Lower leg skin (tissue), 4 donors: ENCODE data around the gene ADGRF3. TPM values are rescaled to one million over a fixed set of nuclear protein-coding genes. Genes with fewer than 3 reads are reported as not detected.

ENCODE experiments used
- DNase-seq, 2 donors: peaks; one replicate each; pipeline ENCODE4 v3.0.0-alpha.2; 2019; ENCODE audit warnings: low spot score in 2 of 2
- H3K4me3 ChIP-seq: fragments of 200-600 bp; sonication (generic); 2 replicates; pipeline ENCODE4 v1.5.1; 2017; ENCODE audit warnings: mild to moderate bottlenecking, low read depth; ENCODE audit not compliant: poor library complexity, severe bottlenecking
- CTCF ChIP-seq, 3 donors: fragments of 450-650 bp; IDR thresholded peaks; one replicate each; pipeline ENCODE4 v1.5.1; 2016; ENCODE audit warnings: antibody characterized with exemption in 3 of 3, mild to moderate bottlenecking in 3 of 3, moderate library complexity in 2 of 3
- POLR2A ChIP-seq, 2 donors: fragments of 450-650 bp; IDR thresholded peaks; one replicate each; pipeline ENCODE4 v1.6.1; 2016 to 2017; ENCODE audit warnings: antibody characterized with exemption in 2 of 2, mild to moderate bottlenecking in 1 of 2, moderate library complexity in 1 of 2
- WGBS, 2 donors: methylation state at CpG; one replicate each; pipeline ENCODE4 v1.1.5; 2018; 5-methylcytosine and 5-hydroxymethylcytosine counted together
- intact Hi-C: fragments of 100-400 bp; cut with DNase I; formaldehyde crosslinking; loops from one replicate; pipeline ENCODE4 v1.15.0; 2023; ENCODE audit warnings: low total_unique reads
- total RNA-seq, 4 donors: library from RNA; depleted of rRNA; stranded (reverse); fragments of >200 nt; gene quantifications; one replicate each; pipeline ENCODE4 v1.1.0, GENCODE V29; 2016

The ADGRF3 gene
- total RNA-seq, 4 donors from 2014 or later, result 0.05 to 0.25 (median 0.06) TPM; not detected in 1

GRCh38 chr2:26345545-26346453, 790 bp downstream of the ADGRF3 start, which contains the start of gene SELENOI:
TSS of gene SELENOI (plus strand) at chr2:26346143. CDS start at chr2:26346233, 90 bp downstream.
- WGBS, 2 donors, result 0 to 1% methylated on average over 64 to 67 of the region's 80 CpGs
- DNase-seq, result peak; percentile 99 to 100
- peak within 1 kb of the TSS; percentile 78 for H3K4me3 ChIP-seq
- no peak for TF ChIP-seq CTCF (IDR thresholded peaks at IDR 0.05)
- TF ChIP-seq POLR2A (IDR thresholded peaks at IDR 0.05), result peak in 1 of 2 donors; percentile 64
- intact Hi-C loops, result no loop called here

GRCh38 chr2:26345283-26345544, 1.4 kb downstream of the ADGRF3 start:
- H3K4me3 ChIP-seq, result peak overlapping the region; percentile 66
- intact Hi-C loops, result no loop called here
- TF ChIP-seq POLR2A (IDR thresholded peaks at IDR 0.05), result no peak
- 0 to 1% methylated on average over 9 of the region's 9 CpGs for WGBS, 2 donors
- no peak for DNase-seq

- intact Hi-C loops, result no loop called here
- H3K4me3 ChIP-seq, result peak overlapping the region; percentile 66
- no peak for DNase-seq
- 36 to 42% methylated on average over 17 of the region's 17 CpGs for WGBS, 2 donors
- no peak for TF ChIP-seq CTCF (IDR thresholded peaks at IDR 0.05)
- no peak for TF ChIP-seq POLR2A (IDR thresholded peaks at IDR 0.05)
Observed at GRCh38 chr2:26344581-26345282, 1.9 kb downstream of the ADGRF3 start.

GRCh38 chr2:26340831-26341230, 5.8 kb downstream of the ADGRF3 start:
- intact Hi-C loops, result no loop called here
- TF ChIP-seq POLR2A (IDR thresholded peaks at IDR 0.05) (no peak), CTCF (IDR thresholded peaks at IDR 0.05) (no peak)
- DNase-seq, result no peak
- 54 to 84% methylated on average over 3 of the region's 3 CpGs for WGBS, 2 donors
- H3K4me3 ChIP-seq, result no peak overlapping the region

GRCh38 chr2:26337298-26337697, 9.3 kb downstream of the ADGRF3 start:
- intact Hi-C loops, result no loop called here
- WGBS, 2 donors, result 91 to 92% methylated on average over 2 of the region's 2 CpGs
- no peak overlapping the region for H3K4me3 ChIP-seq
- no peak for TF ChIP-seq POLR2A (IDR thresholded peaks at IDR 0.05)
- no peak for TF ChIP-seq CTCF (IDR thresholded peaks at IDR 0.05)
- no peak for DNase-seq

- TF ChIP-seq POLR2A (IDR thresholded peaks at IDR 0.05) (no peak), CTCF (IDR thresholded peaks at IDR 0.05) (no peak)
- H3K4me3 ChIP-seq, result no peak overlapping the region
- no peak for DNase-seq
- WGBS, 2 donors, result 81 to 94% methylated on average over 2 of the region's 2 CpGs
- intact Hi-C loops, result no loop called here
Observed at GRCh38 chr2:26336719-26337118, 9.9 kb downstream of the ADGRF3 start.
